GM18508 (cell line): Measurements from ENCODE around the gene CHST7.
A peak's percentile ranks its signal among the peaks of the same experiment; 100 is the strongest.

ENCODE experiments used
- ATAC-seq: cut with Tn5 transposase; IDR thresholded peaks from one replicate; pipeline ENCODE4 v1.9.1; 2021; ENCODE audit warnings: moderate number of reproducible peaks; ENCODE audit not compliant: insufficient read depth, unreplicated experiment

The CHST7 gene

GRCh38 chrX:46601283-46601682, 27.7 kb downstream of the CHST7 start:
- ATAC-seq = no peak

- ATAC-seq = no peak
Measured at GRCh38 chrX:46602468-46603102, 29.0 kb downstream of the CHST7 start.

- ATAC-seq = no peak
Measured at GRCh38 chrX:46607916-46608315, 34.4 kb downstream of the CHST7 start.

DNA sequence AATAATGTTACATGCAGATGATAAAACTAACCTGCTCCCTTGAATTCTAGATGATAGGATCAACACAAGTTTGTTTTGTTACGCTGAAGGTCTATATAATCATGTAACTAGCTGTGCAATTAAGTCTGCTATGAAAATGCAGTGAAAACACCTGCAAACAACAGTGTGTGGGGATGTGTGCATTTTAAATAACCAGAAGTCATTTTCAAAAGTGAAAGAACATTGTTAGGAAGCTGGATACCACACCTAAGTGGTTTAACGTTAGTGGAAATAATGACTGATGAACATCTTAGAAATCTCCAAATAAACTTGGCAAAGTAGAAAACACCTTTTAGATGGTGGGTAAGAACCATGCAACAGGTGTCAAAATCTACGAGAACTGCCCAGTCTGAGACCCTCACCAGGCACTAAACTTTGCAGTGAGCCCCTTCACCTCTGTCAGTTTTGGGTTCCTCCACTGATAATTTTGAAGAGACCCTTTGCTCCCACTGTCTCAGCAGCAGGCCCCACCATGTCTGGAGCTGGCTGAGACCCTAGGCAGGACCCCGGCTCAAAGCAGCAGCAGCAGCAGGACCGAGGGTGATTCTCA, 36.6 kb downstream of the CHST7 start:
- ATAC-seq = no peak

DNA sequence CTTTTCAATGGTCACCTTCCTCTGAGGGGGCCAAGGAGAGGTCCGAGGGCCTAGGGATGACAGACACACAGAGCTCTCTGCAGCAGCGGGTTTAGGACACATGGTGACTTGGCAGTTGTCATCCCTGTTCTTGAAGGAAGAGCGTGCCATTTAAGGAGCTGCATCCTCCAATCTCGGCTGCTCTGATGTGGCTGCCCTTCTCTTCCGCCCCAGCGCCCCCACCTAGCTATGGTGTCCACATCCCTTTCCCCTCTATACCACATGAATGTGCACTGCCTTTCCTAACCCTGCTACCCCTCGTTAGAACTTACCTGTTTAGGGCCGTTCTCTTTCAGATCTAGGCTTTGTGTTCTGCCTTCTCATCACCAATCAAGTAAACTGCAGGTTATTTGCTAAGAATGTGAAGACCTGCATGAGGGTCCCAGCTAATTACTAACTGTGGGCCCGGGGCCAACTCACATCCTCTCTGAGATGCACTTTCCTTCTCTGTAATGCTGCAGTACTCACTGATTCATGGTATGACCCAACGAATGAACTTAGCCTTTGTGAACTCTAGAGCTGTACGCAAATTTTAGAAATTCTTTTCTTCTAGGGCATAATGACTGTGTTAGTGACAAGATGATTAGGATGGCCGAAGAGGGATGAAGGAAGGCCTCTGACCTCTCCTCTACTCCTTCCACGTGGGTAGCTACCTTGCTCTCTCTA, 38.2 kb downstream of the CHST7 start:
- ATAC-seq = no peak

DNA sequence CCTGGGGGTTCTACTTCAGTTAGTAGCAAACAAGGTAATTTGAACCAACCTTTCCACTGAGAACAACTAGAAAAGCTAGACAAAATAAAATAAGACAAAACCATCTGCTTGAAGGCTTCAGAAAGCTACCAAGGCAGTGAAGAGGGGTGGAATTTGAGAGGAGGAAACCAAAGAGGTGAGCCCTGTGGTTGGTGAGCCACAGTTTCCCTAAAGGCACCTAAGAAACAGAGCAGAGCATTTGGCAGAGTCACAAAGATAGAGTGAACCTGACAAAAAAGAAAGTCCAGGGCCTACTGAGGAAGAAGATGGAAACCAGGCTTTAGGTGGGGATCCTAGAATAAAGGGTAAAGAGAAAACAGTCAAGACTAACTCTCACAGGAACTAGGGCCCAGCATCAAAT, 44.3 kb downstream of the CHST7 start:
- no peak for ATAC-seq

DNA sequence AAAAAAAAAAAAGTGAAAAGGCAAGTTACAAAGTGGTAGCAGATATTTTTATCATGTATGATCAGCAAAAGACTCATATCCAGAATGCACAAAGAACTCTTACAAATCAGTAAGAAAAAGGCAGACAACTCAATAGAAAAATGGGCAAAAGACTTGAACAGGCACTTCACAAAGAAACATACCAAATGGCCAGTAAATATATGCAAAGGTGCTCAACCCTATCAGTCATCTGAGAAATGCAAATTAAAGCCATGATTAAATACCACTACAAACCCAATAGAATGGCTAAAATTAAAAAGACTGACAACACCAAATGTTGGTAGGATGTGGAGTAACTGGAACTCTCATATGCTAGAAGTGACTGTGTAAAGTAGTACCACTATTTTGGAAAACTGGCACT, 45.4 kb downstream of the CHST7 start:
- no peak for ATAC-seq

GRCh38 chrX:46620505-46620904, 46.9 kb downstream of the CHST7 start:
- no peak for ATAC-seq

DNA sequence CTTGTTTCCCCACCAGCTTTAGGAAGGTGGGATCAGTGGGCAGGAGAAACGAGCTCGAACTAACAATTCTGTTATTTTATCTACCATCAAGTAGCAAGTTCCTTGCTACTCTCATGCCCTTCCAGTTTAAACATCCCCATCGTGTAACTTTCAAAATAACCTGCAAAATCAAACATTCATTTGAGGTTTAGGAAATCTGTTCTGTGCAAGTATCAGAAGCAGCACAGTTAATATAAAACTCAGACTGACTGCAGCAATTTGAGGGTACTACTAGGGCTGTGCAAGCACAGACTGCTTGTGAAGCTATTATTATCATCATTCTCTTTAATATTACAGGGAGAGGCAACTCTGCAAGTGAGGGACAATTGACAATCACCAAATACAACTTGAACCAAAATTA, 48.0 kb downstream of the CHST7 start:
- no peak for ATAC-seq

GRCh38 chrX:46624090-46624786, 50.7 kb downstream of the CHST7 start:
- no peak for ATAC-seq

GRCh38 chrX:46626566-46626965, 53.0 kb downstream of the CHST7 start:
- ATAC-seq = no peak

DNA sequence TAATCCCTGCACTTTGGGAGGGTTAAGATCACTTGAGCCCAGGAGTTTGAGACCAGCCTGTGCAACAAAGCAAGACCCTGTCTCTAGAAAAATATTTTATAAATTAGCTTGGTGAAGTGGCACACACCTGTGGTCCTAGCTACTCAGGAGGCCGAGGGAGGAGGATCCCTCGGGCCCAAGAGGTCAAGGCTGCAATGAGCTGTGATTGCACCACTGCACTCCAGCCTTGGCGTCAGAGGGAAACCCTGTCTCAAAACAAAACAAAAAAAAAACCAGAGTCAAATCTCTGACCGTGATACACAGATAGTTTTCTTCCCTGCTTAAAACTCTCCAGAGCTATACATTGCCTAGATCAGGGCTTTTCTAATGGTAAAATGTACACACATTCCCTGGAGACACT, 53.5 kb downstream of the CHST7 start:
- ATAC-seq = no peak

- no peak for ATAC-seq
Measured at GRCh38 chrX:46627711-46628419, 54.3 kb downstream of the CHST7 start.

DNA sequence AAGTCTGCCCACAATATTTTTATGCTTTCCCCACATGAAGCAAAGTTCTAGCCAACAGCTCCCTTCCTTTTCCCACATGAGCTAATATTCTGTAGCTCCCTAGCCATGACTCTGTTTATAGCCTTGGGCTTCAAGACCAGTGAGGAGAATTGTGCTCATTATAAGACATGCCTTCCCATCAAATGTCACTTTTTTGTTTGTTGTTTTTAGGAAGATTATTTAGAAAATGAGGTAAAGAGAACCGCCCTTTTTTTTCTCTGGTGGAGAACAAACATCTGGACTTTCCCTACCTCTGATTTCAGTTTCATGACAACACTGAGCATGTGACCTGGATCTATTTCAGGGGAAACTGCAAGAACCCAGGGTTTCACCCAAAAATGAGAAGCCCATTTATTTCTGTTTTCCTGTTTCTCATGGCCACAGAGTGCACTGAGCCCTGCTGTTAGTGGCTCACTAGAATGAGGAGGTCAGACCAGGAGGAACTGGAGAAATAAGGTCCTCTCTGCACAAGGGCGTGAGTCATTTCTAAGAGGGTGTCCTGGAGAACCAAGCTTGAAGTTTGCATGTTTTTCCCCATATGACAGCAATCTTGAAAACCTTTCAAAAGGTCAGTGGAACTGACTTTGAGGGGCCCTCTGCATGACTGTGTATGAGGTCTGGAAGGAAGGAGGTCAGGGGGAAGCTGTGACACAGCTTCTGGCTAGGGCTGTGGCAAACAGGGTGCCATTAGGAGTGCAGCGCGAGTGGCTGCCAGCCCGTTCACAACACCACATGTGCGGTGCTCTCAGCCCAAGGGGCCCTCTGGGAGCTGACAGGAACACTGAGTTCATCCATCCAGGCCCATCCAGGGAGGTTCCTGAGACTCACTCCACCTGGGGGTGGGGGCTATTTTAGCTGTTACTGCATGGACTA, 55.2 kb downstream of the CHST7 start:
- ATAC-seq = peak; percentile 85

- ATAC-seq = no peak
Measured at GRCh38 chrX:46630141-46630540, 56.6 kb downstream of the CHST7 start.

- no peak for ATAC-seq
Measured at GRCh38 chrX:46634577-46634976, 61.0 kb downstream of the CHST7 start.

DNA sequence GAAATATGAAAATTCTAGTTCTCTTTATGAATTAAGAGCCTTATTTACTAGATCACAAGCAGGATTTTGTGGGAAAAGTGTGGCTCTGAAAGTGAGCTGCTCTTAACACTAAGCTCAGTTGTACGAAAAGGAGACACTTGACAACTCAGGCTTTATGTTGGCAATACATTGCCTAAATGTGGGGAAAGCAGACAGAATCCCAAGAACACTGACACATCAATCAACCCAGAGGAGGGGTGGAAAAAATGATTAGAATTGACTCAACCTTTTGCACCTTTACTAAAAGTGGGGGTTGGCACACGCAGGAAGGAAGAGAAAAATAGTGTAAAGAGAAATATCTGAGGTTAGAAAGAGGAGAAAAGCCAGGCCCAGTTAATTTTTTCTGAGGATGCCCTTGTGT, 61.6 kb downstream of the CHST7 start:
- ATAC-seq = no peak

GRCh38 chrX:46636223-46636622, 62.7 kb downstream of the CHST7 start:
- no peak for ATAC-seq

DNA sequence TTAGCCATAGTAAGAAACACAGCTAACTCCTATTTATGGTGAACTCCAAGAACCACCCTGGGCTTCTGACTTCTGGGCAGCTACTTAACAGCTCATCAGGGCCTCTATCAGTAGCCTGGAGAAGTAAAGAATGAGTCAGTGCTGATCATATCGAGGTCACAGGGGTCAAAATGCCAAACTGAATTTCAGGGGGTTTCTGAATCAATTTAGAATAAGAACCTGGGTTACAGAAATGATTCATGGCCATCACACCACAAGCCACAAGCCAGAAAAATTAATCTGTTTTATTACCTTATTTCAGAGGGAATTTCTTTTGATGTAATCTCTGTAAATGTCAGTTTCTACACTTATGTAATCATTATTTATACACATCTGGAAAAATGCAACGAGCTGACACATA, 64.4 kb downstream of the CHST7 start:
- ATAC-seq = peak; percentile 44

- no peak for ATAC-seq
Measured at GRCh38 chrX:46642145-46642544, 68.6 kb downstream of the CHST7 start.
